HEK293T (cell line): Measurements from ENCODE around the gene FXYD6.

Experiments
- ELF4 ChIP-seq: fragments of 450-650 bp; IDR thresholded peaks from 2 replicates; pipeline ENCODE4 v1.6.1; 2017; ENCODE audit warnings: antibody characterized with exemption
- FOXA1 ChIP-seq: fragments of 450-650 bp; IDR thresholded peaks from 2 replicates; pipeline ENCODE4 v1.6.1; 2016; ENCODE audit warnings: mild to moderate bottlenecking
- HDGF ChIP-seq: fragments of 450-650 bp; IDR thresholded peaks from 2 replicates; pipeline ENCODE4 v1.6.1; 2017; ENCODE audit warnings: antibody characterized with exemption, borderline replicate concordance

GRCh38 chr11:117839380-117839881 is 37.0 kb downstream of the FXYD6 start:
- no peak for TF ChIP-seq FOXA1
- no peak for TF ChIP-seq ELF4
- TF ChIP-seq HDGF, result no peak
